ENCODE results near the gene CDR2L. TPM values are rescaled to one million over a fixed set of nuclear protein-coding genes. Genes with fewer than 3 reads are reported as not detected.
"Not testable (repeated sequence)": the region's sequence is repeated elsewhere in the genome, so short reads cannot be mapped to it uniquely, and the experiment has no call there.

The CDR2L gene
- total RNA-seq, 1 donor from 2014 or later = 0.20 TPM

DNA sequence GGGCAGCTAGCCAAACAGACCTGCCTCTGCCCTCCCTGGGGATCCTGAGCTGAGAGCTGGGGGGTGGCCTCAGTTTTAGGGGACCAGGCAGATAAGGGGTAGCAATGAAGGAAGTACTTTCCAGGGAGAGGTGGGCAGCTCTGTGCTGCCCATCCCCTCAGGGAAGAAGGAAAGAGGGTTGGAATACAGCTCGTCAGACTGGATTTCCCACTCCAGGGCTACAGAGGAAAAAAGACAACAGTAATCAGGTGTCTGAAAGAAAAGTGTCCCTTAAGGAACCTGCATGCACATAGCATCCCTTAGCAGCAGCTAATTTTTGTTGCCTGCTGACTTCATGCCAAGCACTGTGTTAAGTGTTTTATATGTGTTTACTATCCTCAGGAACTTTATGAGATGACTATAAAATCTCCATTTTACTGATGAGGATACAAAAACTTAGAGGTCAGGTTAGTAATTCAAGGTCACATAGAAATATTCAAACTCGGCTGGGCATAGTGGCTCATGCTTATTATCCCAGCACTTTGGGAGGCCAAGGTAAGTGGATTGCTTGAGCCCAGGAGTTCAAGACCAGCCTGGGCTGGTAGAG is 21.8 kb downstream of the CDR2L start:
- intact Hi-C loops (cut with micrococcal nuclease) = no loop called here

DNA sequence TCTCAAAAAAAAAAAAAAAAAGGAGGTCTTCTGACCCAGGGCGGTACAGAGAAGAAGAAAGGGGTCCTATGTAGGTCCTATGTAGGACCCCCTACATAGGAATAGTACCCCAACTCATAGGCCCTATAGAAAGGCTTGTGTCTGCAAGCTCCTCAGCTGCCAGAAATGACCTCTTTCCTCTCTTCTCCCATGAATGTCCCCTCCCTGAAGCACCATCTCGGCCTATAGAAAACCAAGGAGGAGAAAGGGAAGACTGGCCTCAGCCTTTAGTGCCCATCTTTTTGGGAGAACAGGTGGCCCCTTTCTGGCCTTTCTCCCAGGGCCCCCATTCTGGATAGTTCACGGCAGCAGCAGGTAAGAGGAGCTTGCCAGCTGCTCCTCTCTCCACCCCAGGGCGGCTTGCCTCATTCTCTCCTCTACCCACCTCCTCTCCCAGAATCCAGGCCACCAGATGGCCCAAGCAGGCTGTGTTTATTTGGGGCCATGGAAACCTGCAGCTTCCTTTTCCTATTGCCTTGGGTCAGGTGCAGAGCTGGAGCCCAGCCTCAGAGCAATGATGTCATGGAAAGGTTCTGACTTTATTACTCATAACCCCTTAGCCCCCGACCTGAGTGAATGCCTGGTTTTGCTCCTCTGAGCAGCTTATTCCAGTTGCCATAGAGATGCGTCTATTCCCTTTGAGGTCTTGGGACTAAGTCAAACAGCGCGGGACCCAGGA is 23.4 kb downstream of the CDR2L start:
- intact Hi-C loops (cut with micrococcal nuclease) = loop anchor here (5.0 kb wide), 1 partner anchor 36 kb away; the partner anchor contains the start of genes ATP5PD and KCTD2

DNA sequence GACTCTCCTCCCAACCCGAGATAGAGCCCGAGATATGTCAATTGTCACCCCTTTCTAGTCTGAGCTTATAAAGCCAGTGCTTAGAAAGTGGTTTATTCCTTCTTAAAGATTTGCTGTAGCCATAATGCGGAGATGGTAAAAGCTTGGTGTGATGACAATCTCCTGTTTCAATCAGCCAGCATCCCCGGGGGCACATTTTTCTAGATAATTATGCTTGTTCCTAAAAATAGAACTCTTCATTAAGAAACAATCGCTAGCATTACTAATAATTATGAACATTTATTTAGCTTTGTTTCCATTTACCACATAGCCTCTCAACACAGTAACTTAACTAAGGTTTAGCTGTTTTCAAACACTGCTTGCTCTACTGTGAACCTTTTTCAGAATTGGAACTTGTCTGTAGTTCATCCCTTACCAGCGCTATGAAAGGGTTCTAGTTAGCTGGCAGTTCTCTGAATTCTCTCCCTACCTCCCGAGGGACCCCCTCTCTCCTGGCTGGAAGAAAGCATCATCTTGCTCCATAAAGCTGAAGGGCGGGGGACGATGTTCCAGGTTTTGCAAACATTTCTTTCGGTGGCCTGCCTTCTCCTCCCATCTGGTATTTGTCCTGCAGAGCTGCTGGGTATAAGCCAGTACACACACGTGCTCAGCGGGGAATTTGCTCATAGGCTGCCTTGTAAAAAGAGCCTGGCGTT is 24.1 kb downstream of the CDR2L start:
- intact Hi-C loops (cut with micrococcal nuclease) = loop anchor here (1.0 to 5.0 kb wide), 3 partner anchors 23 to 36 kb away; partner anchors contain the start of genes ATP5PD and KCTD2

DNA sequence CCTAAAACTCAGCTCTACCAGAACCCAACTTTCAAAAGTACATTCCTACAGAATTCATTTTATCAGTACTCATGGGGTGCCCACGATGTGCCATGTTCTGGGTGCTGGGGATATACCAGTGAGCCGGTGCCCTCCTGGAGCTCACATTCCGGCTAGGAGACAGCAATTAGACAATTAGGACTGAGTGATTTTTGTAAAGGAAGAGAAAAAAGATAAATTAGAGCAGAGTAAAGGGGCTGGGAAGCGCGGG is 24.6 kb downstream of the CDR2L start:
- intact Hi-C loops (cut with micrococcal nuclease) = loop anchor here (1.0 to 5.0 kb wide), 3 partner anchors 22 to 35 kb away; partner anchors contain the start of genes ATP5PD and KCTD2

DNA sequence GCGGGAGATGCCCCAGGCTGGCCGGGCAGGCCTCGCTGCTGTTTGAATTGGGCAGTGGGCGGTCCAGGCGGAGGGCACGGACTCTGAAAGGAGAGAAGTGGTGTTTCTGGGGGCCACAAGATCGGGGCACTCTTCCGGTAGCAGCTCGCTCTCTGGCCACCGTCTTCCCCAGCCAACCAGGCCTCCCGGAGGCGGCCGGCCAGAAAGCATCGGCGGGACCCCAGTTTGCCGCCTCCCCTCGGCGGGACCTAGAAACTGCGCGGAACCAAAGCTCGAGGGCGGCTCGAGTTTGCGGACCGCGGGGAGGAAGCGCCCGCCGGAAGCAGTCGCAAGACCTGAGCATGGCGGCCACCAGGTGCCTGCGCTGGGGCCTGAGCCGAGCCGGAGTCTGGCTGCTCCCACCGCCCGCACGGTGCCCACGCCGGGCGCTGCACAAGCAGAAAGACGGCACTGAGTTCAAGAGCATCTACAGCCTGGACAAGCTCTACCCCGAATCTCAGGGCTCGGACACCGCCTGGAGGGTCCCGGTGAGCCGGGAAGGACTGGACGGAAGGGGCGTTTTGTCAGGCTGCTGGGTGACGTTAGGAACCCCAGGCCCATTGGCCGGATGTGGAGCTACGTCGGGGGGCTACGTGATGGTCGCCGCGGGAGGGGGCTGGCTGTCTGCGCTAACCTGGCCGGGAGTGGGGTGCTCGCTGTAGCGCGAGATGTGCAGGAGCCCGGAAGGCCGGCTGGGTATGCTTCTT is 25.1 kb downstream of the CDR2L start, which contains the start of gene MRPL58:
Gene MRPL58 (plus strand): TSS at position 325 of the 746 bp plus-strand sequence. CDS start 17 bp downstream, at position 342.
- intact Hi-C loops (cut with micrococcal nuclease) = loop anchor here (1.0 to 5.0 kb wide), 5 partner anchors 22 to 51 kb away; partner anchors contain the start of genes ATP5PD, CDR2L and KCTD2

DNA sequence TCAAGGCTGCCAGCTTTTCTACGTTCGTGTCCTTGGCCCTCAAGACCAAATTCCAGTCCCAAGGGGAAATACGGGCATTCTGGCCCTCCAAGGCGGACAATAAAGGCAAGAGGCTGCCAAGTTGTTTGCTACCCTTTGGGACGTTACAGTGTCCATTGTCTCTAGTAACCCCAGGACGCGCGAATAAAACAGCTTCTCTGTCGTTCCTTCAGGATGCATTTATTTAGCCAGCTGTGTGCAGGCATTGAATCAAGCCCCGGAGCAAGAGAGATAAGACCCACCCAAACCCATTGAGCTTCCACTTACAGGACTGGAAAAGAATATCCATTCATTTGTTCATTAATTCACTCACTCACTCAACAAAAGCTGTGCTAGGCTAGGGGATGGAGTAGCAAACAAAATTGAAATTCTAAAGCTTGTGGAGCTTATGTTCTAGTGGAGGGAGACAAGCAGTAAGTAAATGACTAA is 25.7 kb downstream of the CDR2L start:
- intact Hi-C loops (cut with micrococcal nuclease) = loop anchor here (1.0 to 5.0 kb wide), 3 partner anchors 26 to 52 kb away; partner anchors contain the start of genes ATP5PD, CDR2L and KCTD2

DNA sequence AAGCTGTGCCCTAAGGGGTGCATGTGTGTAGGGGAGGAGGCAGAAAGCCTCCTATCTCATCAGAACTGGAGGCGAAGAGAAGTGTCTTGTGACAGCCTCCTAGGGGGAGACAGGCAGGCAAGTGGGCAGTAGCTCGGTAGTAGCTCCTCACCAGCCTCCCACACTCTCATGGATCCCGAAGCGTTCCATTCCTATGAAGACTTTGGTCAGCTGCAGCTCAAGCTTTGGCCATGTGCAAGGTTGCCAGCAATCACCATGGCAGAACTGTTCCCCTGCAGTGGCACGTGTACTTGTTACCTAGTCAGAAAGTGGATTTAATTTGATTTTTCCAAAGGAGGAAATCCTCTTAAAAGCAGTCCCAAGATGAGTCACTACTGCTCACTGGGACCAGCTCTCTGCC is 31.7 kb downstream of the CDR2L start:
- intact Hi-C loops (cut with micrococcal nuclease) = no loop called here

DNA sequence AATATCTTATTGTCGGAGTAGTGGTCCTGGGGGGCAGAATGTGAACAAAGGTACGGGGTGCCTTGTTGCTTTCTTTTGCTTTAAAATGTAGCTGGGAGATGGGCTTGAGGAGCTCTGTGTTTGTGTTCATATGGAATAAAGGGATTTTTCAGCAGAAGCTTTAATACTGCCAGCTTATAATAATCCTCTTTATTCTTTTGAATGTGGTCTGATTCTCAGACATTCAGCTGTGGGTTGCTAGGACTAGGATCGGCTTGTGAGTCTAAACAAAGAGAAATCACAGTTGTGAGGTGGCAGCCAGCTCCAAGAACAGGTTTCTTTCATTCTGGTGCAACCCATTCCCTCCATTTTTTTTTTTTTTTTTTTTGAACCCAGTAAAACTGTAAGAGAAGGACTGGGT is 32.3 kb downstream of the CDR2L start:
- intact Hi-C loops (cut with micrococcal nuclease) = no loop called here

DNA sequence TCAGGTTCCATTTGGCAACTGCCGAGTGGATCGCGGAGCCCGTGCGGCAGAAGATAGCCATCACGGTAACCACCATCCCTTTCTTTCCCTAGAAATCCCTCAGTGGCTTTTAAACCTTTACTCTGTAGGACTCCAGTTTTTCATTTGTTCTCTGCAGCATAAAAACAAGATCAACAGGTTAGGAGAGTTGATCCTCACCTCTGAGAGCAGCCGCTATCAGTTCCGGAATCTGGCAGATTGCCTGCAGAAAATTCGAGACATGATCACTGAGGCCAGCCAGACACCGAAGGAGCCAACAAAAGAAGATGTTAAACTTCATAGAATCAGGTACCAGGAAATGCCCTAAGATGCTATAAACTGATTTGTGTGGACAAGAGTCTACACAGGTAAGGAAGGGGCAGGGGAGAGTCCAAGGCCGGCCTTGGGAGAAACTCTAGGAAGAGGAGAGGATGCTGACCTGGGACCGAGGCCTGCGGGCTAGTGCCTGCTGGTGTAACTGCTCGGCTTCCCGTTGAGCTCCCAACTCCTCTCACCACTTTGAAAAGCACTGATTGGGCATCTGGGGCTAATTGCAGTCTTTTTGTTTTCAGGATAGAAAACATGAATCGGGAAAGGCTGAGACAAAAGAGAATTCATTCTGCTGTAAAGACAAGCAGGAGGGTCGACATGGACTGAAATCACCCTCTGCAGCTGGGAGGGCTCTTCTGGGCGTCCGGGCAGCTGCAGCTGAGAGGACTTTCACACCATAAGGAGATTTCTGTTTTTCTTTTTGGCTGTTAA is 33.1 kb downstream of the CDR2L start:
- intact Hi-C loops (cut with micrococcal nuclease) = no loop called here

DNA sequence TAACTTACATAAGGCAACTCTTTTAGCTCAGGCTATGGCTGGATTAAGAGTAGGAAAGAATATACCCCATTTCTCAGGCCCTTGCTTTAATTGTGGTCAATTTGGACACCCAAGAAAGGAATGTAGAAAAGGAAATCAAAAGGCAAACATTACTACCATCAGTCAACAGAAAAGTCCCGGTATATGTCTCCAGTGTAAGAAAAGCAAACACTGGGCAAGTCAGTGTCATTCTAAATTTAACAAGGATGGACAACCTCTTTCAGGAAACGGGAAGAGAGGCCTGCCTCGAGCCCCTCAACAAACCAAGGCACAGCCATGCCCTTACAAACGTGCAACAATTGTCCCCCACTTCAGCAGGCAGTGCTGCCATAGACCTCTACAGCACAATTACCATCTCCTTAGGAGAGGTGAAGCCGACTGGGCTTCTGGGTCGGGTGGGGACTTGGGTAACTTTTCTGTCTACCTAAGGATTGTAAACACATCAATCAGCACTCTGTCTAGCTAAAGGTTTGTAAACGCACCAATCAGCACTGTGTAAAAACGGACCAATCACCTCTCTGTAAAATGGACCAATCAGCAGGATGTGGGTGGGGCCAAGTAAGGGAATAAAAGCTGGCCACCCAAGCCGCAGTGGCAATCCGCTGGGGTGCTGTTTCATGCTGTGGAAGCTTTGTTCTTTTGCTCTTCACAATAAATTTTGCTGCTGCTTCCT is 37.4 kb downstream of the CDR2L start:
- intact Hi-C loops (cut with micrococcal nuclease) = no loop called here

DNA sequence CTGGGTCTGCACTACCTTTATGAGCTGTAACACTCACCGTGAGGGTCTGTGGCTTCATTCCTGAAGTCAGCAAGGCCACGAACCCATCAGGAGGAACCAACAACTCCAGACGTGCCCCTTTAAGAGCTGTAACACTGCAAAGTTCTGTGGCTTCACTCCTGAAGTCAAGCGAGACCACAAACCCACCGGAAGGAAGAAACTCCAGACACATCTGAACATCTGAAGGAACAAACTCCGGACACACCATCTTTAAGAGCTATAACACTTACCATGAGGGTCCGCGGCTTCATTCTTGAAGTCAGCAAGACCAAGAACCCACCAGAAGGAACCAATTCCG is 37.9 kb downstream of the CDR2L start:
- intact Hi-C loops (cut with micrococcal nuclease) = not testable (repeated sequence)

DNA sequence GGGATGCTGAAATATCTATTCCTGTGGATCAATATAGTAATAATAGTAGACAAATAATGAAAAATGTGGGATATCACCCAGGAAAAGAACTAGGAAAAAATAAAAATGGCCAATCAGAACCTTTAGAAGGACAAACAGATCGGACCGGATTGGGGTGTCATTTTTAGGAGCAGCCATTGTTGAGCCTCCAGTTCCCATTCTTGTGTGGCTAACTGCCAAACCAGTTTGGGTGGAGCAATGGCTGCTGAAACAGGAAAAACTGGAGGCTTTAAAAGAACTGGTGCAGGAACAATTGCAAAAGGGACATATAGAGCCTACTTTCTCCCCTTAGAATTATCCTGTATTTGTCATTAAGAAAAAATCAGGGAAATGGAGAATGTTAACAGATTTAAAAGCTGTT is 39.2 kb downstream of the CDR2L start:
- intact Hi-C loops (cut with micrococcal nuclease) = not testable (repeated sequence)

DNA sequence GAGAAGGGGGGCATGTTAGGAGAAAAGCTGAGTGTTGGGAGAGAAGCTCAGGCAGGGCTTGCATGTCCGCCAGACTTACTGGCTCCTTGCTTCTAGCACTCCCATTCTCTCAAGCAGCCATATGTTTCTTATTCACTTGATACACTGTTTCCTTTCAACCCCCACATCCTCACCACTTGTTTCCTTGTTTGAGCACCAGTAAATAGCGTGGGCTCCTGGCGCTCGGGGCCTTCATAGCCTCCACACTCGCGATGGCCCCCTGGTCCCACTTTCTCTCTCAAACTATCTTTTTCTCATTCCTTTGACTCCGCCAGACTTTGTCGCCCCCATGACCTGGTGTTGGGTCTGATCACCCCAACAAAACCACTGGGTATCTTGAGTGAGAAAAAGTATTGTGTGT is 42.7 kb downstream of the CDR2L start:
- intact Hi-C loops (cut with micrococcal nuclease) = loop anchor here (5.0 to 10.0 kb wide), 3 partner anchors 232 to 485 kb away; partner anchors contain the start of genes CASKIN2, GGA3, MRPS7 and NHERF1

DNA sequence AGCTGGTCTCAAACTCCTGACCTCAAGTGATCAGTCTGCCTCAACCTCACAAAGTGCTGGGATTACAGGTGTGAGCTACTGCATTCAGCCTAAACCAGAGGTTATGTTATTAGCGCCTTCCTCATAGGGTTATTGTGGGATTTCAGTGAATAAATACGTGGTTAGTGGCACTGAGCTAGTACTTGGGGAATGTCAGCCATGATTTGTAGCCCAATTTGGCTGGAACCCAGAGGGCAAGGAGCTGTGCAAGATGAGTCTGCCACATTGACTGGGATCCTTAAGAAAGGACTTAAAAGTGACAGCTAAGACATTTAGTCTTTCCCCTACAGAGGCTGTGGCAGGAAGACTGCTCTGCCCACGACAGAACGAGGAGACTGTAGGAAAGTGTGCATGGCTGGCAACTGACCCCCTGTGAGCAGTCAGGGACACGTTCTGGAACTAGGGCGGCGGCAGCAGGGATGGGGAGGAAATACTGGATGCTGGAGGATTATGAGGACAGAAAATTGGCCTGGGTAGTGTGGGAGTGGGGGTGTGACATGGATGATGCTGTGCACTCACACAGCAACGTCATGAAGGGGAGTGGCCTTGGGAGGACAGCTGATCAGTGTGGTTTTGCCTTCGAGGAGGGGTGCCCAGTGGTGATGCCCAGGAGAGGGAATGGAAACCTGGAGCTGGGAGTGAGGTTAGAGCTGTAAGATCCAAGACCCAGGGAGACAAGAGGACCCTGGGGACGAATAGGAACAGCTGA is 44.7 kb downstream of the CDR2L start:
- intact Hi-C loops (cut with micrococcal nuclease) = loop anchor here (1.0 to 10.0 kb wide), 4 partner anchors 71 to 483 kb away; partner anchors contain the start of genes CASKIN2, GGA3, MRPS7 and NHERF1

DNA sequence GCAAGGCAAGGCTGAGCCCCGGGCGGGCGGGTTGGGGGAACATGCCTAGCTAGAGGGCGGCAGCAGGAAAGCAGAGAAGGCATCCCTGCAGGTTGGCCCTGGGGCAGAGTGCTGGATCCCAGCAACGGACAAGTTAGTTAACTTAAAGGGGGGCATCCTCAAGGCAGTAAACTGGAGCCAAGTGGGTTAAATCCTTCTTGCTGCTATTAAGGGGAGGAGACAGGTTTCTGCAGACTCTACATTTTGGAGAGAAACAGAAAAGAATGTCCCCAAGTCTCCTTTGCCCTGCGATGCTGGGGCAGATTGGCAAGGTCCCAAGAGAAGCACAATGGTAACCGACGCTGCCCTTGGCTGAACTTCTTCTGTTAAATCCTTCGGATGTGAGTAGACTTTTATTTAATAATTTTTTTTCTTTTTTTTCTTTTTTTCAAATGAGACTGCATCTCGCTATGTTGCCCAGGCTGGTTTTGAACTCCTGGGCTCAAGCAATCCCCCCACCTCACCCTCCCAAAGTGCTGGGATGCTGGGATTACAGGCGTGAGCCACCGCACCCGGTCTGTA is 45.4 kb downstream of the CDR2L start:
- intact Hi-C loops (cut with micrococcal nuclease) = loop anchor here (1.0 to 10.0 kb wide), 4 partner anchors 71 to 482 kb away; partner anchors contain the start of genes CASKIN2, GGA3, MRPS7 and NHERF1

DNA sequence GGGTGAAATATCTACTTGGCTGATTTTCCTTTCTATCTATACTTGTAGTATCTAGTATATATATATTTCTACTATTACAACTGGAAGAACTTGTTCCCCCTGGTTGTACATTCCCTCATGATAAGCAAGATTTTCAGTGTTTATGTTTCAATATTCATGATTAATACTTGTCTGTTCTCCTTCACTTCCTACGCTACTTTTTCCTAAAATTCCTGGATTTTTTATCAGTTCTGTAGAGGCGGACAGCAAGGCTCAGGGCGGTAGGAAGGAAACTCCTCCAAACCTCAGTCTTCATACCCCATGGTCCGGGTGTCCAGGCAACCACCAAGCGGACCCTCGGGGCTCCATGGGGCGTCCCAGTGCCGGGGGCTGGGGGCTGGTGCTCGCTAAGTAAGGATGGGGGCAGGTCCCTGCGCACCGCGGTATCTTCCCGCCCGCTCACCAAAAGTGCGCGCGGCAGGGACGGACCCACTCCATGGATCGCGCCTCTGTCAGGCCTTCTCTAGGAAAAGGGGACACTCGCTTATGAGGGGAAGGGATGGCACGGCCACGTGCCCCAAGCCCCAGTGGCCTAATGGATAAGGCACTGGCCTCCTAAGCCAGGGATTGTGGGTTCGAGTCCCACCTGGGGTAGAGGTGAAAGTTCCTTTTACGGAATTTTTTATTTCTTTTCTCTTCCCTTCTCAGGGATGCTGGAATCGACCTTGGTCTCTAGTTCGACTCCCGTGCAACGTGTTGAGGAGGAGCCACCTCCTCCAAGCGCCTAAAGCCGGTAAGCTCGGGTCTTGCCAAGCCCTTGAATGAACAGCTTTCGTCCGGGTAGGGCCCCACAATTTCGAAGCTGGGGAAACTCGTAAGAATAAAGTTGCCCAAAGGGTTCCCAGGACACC is 46.2 kb downstream of the CDR2L start:
- intact Hi-C loops (cut with micrococcal nuclease) = loop anchor here (1.0 to 10.0 kb wide), 6 partner anchors 13 to 481 kb away; partner anchors contain the start of genes ATP5PD, CASKIN2, CDR2L and GGA3

DNA sequence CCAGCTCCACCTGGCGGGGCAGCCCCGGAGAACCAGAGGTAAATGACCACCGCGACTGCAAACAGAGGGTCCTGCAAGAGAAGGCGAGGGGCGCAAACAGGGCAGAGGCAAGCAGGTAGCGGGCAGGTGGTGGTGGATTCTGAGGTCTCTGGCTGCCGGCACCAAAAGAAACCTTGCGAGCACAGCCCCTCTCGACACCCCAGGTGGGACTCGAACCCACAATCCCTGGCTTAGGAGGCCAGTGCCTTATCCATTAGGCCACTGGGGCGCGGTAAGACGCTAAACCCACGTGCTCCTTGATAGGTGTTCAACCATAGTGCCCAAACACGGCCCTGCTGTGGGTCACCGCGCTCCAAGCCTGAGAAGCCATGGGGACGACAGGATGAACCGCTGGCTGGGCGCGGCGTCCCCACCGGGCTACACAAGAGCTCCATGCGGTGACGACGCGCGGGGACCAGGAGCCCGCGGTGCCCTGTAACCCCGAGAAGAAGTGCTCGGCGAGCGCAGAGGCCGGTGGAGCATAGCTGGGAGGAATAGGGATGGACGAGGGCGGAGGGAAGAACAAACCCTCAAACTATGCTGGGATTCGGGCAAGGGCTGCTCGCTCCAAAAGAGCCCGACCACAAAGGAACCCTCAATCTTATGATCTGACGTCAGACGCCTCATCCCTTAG is 46.9 kb downstream of the CDR2L start:
- intact Hi-C loops (cut with micrococcal nuclease) = loop anchor here (1.0 to 10.0 kb wide), 6 partner anchors 12 to 480 kb away; partner anchors contain the start of genes ATP5PD, CASKIN2, CDR2L and GGA3

Data from T-helper 1 cell treated with Interleukin-12 subunit alpha and Interleukin-12 subunit beta and Interleukin-4 antibody, amounts not matched to agents 30 ng/mL and 1 ng/mL, for 36 hours (primary cell).